GM21360 (cell line): ENCODE results near the gene RBP7.
"Not testable (repeated sequence)": the region's sequence is repeated elsewhere in the genome, so short reads cannot be mapped to it uniquely, and the experiment has no call there.

Source experiments
- ATAC-seq: cut with Tn5 transposase; IDR thresholded peaks from one replicate; pipeline ENCODE4 v1.9.1; 2021; ENCODE audit warnings: mild to moderate bottlenecking, moderate library complexity; ENCODE audit not compliant: unreplicated experiment

The RBP7 gene

DNA sequence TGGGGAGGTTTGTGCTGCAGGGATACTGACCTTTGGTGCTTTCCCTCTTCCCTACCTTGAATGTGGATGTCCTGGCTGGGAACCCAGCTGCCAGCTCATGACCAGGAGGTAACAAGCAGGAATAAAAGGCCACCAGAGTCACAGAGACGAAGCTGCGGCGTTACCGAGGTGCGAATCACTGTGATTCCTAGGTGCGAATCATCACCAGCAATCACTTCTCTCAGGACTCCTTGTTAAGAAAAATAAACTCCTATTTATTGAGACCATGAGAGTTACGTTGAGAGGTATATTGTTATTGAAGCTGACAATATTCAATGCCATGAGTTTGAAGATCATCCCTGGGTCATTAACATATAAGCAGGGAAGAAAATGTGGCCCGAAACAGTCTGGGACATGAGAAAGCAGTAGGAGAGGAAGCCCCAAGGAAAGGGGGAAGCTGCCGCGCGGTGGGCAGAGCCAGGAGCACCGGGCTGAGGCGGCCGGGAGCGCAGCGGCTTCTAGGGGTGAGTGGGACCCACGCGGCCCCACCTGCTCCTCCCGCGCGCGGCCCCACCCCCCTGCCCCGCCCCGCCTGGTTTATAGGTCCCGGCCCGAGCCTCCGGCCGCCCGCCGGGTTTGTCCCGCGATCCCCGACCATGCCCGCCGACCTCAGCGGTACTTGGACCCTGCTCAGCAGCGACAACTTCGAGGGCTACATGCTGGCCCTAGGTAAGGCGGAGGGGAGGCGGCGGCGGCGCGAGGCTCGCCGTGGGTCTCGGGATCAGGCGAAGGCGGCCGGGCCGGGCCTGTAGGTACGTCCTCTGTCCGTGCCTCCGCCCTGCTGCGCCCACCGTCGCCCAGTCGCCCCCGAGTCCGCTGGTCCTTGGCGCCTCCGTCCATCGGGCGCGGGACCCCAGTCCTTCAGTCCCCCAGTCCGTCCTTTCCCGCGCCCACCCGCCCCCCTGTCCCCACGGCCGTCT is at the start of gene RBP7:
Gene RBP7 (plus strand): TSS at position 605 of the 959 bp plus-strand sequence. CDS start 31 bp downstream, at position 636.
- no peak for ATAC-seq

DNA sequence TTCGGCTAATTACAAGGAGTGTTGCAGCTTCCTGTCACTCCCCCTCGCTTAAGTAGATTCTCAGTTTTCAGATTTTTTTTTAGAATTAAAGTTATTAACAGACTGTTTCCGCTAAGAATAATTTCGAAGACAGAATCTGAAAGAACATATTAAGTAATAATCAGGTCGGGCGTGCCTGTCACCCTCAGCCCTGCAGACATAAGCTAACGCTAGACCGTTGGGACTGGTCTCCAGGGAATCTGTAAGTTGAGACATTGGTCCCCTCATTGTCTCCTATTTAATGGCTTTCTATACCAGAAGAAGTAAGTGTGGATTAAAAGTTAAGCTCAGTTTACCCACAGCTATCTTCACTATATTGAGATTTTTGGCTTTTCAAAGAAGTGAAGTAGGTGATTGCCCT is 39.3 kb upstream of the RBP7 start:
- no peak for ATAC-seq

DNA sequence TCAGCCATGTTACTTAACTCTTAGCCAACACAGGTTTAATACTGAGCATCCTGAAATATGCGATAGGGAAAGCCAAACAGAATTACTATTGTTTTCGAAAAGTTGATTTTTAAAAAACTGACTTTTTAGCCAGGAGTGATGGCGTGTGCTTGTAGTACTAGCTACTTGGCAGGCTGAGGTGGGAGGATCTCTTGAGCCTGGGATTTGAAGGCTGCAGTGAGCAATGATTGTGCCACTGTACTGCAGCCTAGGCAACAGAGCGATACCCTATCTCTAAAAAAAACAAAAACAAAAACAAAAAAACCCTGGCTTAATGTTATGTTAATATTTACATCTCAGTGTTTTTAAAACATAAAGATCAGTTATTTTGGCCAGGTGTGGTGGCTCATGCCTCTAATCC is 37.0 kb upstream of the RBP7 start:
- ATAC-seq: no peak

DNA sequence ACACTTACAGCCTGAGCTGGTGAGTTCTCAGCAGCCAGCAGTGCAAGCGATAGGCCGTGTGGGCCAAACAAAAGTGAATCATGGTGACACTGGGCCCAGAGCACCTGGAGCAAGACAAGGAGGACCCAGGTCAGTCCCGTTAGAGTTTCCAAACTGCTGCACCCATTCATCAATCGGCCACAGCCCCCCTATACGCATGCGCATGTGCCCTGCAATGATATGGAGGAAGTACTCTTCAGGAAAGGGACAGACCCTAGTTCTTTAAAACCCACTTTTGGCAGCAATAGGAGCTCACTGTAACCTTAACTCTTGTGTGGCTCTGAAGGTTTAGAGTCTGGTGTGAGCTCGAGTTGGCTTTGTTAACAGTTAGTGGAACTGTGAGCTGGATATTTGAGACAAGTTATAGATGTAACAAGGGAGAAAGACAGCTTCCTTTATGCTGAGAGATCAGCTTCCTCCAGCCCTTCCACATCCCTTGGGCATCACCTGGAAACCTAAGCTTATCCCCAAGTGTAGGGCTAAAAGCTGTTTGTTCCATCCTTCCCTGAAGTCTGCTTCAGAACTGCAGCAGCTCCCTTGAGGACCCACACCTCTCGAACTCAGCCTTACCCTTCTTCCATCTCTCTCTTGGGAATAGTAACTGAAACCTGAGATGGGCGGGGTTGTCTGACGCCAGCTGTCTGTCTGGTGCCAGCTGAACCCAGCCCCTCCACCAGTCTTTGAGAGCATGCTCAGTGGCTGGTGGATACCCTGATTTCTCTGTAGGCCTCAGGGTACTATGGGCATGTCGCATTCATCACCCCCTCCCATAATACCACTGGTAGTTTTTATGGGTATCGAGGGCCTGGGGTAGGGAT is 36.1 kb upstream of the RBP7 start:
- no peak for ATAC-seq

DNA sequence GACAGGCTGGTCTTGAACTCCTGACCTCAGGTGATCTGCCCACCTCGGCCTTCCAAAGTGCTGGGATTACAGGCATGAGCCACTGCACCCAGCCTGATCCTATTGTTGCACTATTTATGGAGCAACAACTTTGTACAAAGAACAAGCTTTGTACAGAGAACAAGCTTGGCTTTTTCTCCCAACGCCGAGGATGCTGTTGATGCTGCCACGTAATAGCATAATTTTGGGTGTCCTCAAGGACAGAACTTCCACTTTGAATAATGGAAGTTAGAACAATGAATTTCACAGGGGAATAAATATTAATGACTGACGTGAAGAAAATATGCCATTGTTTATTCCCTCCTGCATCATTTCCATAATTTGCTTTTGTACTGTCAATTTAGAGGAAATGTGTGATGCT is 12.8 kb upstream of the RBP7 start:
- ATAC-seq: no peak

DNA sequence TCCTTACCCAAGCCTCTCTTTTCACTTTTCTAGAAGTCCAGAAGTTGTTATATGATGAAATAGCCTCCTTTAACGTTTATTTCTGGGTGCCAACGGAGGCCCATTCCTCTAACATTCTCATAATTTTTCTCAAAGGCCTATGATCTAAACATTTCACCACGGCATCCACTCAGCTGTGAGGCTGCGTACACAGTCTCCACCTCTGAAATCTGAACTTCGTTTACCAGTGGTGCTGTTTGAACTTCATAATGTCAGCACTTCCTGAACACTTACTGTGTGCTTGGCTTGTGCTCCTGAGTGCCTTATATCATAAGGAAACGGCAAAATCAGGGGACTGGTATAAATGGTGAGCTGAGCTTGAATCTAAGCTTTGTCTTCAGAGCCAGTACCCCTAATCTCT is 12.0 kb upstream of the RBP7 start:
- no peak for ATAC-seq

DNA sequence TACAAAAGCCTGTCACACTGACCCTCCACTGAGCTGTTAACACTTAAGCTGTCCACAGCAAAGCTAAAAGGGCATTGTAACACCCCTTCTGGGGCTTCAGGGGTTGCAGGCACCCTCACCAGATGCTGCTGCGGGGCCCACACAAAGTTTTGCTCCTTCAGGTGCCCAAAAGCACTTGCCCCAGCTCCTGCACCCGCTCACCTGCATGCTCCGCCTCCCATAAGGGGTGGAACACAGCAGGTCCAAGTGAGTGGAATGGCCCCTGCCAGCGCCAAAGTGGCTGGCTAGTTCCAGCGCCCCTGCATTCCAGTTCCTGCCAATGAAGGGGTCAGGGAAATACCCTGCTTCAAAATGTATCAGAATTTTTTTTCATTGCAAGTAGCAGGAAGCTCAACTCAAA is 7.3 kb upstream of the RBP7 start:
- no peak for ATAC-seq

DNA sequence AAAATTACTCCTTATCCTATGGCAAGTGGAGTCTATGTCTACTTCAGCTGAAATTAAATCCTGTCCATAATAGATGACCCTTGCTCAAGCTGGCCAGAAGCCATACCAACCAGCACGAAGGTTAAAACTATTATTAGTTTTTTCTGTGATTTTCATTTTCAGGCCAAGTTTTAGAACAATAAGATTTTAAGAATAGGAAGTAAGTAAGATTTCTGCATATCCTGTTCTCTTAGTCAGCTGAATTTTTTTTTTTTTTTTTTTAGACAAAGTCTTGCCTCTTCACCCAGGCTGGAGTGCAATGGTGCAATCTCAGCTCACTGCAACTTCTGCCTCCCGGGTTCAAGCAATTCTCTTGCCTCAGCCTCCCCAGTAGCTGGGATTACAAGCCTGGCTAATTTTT is 6.1 kb upstream of the RBP7 start:
- no peak for ATAC-seq

DNA sequence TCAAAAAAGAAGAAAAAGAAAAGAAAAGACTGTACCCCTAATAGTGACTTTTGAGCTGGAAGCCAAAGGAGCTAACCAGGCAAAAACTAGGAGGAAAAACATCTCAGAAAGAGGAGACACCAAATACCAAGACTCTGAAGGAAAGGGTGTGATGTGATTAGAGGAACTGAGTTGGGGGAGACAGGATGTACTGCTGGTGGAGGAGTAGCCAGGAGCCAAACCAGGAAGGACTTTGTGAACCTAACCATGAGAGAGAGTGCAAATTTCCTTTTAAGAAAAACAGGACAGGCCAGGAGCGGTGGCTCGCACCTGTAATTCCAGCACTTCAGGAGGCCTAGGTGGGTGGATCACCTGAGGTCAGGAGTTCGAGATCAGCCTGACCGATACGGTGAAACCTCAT is 4.1 kb upstream of the RBP7 start:
- ATAC-seq: no peak

DNA sequence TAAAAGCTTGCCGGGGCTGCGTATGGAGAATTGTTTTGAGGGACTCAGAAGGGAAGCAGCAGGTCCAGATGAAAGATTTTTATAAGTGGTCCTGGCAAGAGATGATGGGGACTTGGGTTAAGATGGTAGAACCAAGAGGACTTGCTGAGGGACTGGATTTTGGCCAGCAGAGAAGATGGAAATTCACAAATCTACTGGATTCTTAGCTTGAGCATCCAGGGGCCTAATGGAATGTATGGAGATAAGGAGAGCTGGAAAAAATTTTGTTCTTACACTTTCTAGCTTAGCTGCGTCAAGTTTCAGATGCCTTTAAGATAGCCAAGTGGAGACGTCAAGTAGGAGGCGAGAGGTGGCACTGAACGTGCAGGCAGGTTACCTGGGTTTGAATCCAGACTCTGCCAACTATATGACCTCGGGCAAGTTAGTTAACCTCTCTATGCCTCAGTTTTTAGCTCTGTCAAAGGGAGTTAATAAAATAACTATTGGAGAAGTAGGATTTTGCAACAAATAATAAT is 3.4 kb upstream of the RBP7 start:
- no peak for ATAC-seq

DNA sequence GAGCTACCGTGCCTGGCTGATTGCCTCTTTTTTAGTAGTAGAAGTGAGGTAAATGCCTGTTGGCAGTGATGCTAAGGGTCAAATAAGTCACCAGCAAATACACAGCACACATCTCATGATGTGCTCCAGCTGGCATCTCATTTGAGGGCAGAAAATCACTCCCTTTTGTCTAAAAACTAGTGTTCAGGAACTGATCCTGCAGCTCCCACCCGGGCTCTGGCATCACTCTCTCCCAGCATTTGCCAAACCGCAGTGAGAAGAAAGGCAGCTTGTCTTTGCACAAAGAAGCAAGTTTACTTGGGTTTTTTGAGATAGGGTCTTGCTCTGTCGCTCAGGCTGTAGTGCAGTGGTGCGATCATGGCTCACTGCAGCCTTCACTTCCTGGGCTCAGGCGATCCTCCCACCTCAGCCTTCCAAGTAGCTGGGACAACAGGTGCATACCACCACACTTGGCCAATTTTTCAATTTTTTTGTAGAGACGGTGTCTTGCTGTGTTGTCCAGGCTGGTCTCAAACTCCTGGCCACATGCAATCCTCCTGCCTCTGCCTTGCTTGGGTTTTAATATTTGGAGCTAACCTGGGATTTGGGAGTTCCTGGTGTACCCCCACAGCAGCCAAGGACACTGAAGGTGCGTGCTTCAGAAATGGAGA is 4.1 kb downstream of the RBP7 start:
- ATAC-seq: no peak

DNA sequence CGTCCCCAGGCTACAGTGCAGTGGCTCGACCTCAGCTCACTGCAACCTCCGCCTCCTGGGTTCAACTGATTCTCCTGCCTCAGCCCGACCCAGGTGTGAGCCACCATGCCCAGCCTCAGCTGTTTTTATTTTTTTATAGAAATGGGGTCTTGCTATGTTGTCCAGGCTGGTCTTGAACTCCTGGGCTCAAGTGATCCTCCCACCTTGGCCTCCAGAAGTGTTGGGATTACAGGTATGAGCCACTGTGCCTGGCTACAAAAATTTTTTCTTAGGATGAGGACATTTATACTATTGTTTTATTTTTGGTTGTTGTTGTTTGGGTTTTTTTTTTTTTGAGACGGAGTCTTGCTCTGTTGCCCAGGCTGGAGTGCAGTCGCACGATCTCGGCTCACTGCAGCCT is 8.2 kb downstream of the RBP7 start:
- ATAC-seq: not testable (repeated sequence)

DNA sequence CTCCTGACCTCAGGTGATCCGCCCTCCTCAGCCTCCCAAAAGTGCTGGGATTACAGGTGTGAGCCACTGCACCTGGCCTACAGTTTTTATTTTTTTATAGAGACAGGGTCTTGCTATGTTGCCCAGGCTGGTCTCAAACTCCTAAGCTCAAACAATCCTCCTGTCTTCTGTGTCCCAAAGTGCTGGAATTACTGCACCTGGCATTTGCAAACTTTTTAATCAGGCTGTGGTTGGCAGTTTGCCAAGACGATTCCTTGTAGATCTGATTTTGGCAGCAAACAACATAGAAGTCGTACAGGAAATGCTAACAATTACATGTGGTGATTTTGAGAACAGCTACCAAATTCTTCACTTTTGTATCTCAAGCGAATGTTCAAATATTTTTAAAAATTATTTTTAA is 10.1 kb downstream of the RBP7 start:
- no peak for ATAC-seq

DNA sequence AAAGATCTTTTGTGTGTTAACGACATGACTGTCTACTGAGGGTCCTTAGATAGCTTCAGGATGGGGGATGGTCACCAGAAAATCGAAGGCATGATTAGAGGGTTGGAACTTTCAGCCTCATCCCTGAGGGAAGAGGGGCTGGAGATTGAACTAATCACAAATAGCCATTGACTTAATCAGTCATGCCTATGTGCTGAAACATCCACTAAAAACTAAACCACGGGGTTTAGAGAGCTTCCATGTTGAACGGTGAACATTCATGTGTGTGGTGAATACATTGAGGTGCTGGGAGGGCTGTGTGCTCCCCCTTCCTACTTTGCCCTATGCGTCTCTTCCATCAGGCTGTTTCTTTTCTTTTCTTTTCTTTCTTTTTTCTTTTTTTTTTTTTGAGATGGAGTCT is 17.0 kb downstream of the RBP7 start:
- ATAC-seq: no peak

DNA sequence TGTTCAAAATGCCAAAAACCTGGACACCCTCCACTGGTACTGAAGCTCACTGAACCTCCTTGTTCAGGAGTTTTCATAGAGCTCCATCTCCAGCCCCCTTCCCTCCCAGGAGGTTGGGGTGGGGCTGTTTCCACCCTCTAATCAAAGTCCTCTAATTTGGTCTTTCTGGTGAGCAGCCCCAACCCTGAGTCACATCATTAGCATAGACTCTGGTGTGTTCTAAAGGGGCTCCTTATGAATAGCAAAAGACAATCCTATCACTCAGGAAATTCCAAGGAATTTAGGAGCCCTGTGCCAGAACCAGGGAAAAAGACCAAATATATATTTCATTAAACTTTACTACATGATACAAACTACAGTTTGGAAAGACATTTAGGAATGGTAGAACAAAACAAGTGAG is 22.5 kb downstream of the RBP7 start:
- no peak for ATAC-seq

DNA sequence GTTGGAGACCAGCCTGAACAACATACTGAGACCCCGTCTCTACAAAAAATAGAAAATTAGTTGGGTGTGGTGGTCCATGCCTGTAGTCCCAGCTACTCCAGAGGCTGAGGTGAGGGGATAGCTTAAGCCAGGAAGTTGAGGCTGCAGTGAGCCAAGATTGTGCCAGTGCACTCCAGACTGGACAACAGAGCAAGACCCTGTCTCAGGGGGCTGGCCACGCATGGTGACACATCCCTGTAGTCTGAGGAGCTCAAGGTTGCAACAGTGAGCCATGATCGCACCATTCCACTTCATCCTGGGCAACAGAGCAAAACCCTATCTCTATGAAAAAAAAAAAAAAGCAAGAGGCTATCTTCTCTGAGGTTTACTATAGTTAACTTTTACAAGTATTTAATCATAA is 23.1 kb downstream of the RBP7 start:
- ATAC-seq: no peak

DNA sequence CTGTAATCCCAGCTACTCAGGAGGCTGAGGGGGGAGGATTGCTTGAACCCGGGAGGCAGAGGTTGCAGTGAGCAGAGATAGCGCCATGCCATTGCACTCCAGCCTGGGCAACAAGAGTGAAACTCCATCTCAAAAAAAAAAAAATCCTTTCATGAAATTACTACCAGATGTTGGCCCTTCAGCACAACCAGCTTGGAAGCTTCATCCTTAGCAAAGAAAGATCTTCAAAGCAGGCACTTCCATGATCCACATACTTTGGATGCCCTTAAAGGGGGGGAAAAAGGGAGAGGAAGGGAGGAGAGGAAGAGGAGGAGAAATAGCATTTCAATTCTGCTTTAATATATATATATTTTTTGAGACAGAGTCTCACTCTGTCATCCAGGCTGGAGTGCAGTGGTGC is 23.6 kb downstream of the RBP7 start:
- not testable (repeated sequence) for ATAC-seq

DNA sequence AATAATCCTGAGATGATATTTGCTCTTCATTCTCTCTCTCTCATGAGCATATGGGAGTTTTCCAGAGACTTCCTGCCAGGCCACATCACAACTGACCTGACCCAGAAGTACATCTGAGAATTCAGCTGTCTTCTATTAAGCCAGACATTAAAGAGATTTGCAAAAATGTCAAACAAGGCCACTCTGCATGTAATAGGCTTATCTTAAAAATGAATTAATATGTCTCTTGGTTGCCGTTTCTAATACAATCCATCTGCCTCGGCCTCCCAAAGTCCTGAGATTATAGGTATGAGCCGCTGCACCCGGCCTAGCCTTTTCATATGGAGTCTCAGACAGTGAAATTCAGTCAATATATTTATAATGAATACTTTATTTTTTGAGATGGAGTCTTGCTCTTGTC is 25.0 kb downstream of the RBP7 start:
- ATAC-seq: not testable (repeated sequence)

DNA sequence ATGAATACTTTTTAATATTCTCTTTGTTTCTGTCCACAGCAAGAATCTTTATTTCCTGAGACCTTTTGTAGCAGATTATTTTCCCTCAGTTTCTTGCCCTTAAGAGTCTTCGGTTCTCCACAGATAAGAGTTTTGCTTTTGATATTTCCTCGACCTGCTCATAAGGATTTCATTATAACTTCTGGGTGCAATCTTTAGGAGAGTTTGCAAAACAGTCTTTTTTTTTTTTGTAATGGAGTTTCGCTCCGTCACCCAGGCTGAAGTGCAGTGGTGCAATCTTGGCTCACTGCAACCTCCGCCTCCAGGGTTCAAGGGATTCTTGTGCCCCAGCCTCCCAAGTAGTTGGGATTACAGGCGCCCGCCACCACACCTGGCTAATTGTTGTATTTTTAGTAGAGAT is 25.6 kb downstream of the RBP7 start:
- ATAC-seq: no peak

DNA sequence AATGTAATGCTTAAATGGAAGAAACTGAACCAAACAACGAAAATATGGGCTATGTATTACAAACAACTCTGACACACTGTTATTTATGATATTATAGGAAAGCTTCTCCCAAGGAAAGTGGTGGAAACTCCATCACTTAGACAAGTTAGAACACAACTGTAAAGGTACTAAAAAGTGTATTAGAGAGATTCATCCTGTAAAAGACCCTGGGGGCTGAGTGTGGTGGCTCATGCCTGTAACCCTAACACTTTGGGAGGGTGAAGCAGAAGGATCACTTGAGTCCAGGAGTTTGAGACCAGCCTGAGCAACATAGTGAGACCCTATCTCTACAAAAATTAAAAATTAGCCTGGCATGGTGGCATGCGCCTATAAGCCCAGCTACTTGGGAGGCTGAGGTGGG is 28.3 kb downstream of the RBP7 start:
- no peak for ATAC-seq

DNA sequence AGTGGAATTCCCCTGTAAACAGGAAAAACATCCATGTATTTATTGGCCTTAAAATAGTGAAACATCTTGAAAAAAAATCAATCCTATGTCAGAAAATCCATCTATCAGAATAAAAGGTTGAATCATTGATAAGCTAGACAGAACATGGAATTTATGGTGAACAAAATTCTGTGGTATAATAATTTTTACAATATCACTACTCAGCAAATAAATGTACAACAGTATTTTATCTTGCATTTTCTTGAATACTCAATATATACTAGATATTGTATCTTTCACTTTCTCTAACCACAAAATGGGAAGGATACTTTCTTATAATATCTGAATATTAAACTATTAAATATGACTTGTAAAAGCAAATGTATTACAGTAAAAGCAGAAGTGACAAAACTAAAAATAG is 30.0 kb downstream of the RBP7 start:
- no peak for ATAC-seq
